GM23248 (cell line): ENCODE measurements around the gene RAB11A. TPM values are rescaled to one million over a fixed set of nuclear protein-coding genes. Genes with fewer than 3 reads are reported as not detected.

Experiments used
- DNase-seq: peaks from one replicate; pipeline ENCODE4 v3.0.0-alpha.2; 2015
- H2AFZ ChIP-seq: fragments of 200-600 bp; sonication (generic); 2 replicates; pipeline ENCODE4 v1.6.1; 2016; ENCODE audit warnings: antibody characterized with exemption
- H3F3A ChIP-seq: fragments of 200-600 bp; sonication (generic); 2 replicates; pipeline ENCODE4 v1.6.1; 2016; ENCODE audit warnings: mild to moderate bottlenecking, antibody characterized with exemption, mixed run types; ENCODE audit not compliant: insufficient read depth
- H3K27ac ChIP-seq: fragments of 200-600 bp; sonication (generic); 2 replicates; pipeline ENCODE4 v1.5.1; 2016; ENCODE audit warnings: mild to moderate bottlenecking
- H3K27me3 ChIP-seq: fragments of 200-600 bp; sonication (generic); replicated peaks from 2 replicates; pipeline ENCODE4 v1.6.1; 2016; ENCODE audit warnings: mild to moderate bottlenecking; ENCODE audit not compliant: insufficient read depth
- H3K36me3 ChIP-seq: fragments of 200-600 bp; sonication (generic); 2 replicates; pipeline ENCODE4 v1.6.1; 2016; ENCODE audit warnings: low read depth, mild to moderate bottlenecking
- H3K4me1 ChIP-seq: fragments of 200-600 bp; sonication (generic); 2 replicates; pipeline ENCODE4 v1.6.1; 2016; ENCODE audit warnings: mild to moderate bottlenecking; ENCODE audit not compliant: insufficient read depth
- H3K4me2 ChIP-seq: fragments of 200-600 bp; sonication (generic); one replicate; pipeline ENCODE4 v1.6.1; 2016; ENCODE audit warnings: mild to moderate bottlenecking; ENCODE audit not compliant: unreplicated experiment
- H3K4me3 ChIP-seq: fragments of 200-600 bp; sonication (generic); 2 replicates; pipeline ENCODE4 v1.5.1; 2016; ENCODE audit warnings: mild to moderate bottlenecking
- H3K79me2 ChIP-seq: fragments of 200-600 bp; sonication (generic); 2 replicates; pipeline ENCODE4 v1.6.1; 2016; ENCODE audit warnings: mild to moderate bottlenecking; ENCODE audit not compliant: insufficient read depth
- H3K9ac ChIP-seq: fragments of 200-600 bp; sonication (generic); 2 replicates; pipeline ENCODE4 v1.6.1; 2016; ENCODE audit warnings: mild to moderate bottlenecking
- H3K9me2 ChIP-seq: fragments of 200-600 bp; sonication (generic); 2 replicates; pipeline ENCODE4 v1.6.1; 2016; ENCODE audit warnings: mixed run types, mild to moderate bottlenecking, moderate library complexity; ENCODE audit not compliant: insufficient read depth
- H3K9me3 ChIP-seq: fragments of 200-600 bp; sonication (generic); one replicate; pipeline ENCODE4 v1.6.1; 2017; ENCODE audit warnings: low read depth
- H4K20me1 ChIP-seq: fragments of 200-600 bp; sonication (generic); 2 replicates; pipeline ENCODE4 v1.6.0; 2016; ENCODE audit not compliant: insufficient read depth
- EZH2 ChIP-seq: fragments of 200-600 bp; sonication (generic); IDR thresholded peaks from 2 replicates; pipeline ENCODE4 v1.6.1; 2018; ENCODE audit warnings: antibody characterized with exemption, mild to moderate bottlenecking; ENCODE audit not compliant: insufficient read depth, poor library complexity, severe bottlenecking
- EZH2phosphoT487 ChIP-seq: fragments of 200-600 bp; sonication (generic); IDR thresholded peaks from 2 replicates; pipeline ENCODE4 v1.6.1; 2018; ENCODE audit warnings: antibody characterized with exemption, moderate library complexity, mild to moderate bottlenecking, low read depth; ENCODE audit not compliant: insufficient read depth
- WGBS, 2 experiments: methylation state at CpG; one replicate each; pipeline ENCODE4 v1.1.6; 2015 to 2017; ENCODE audit warnings: low lambda C conversion rate in 2 of 2, low coverage in 1 of 2; ENCODE audit errors: missing lambda C conversion rate in 2 of 2; 5-methylcytosine and 5-hydroxymethylcytosine counted together
- in situ Hi-C: fragments of 300-500 bp; cut with MboI; formaldehyde crosslinking; loops from 2 replicates; pipeline ENCODE4 v1.15.0; 2020
- polyA plus RNA-seq: library from polyadenylated mRNA; unstranded; fragments of >200 nt; fragmentation: Nextera tagmentation; extraction: Ambion mirVana; gene quantifications from 2 replicates; pipeline ENCODE4 v1.2.1, GENCODE V29; 2016
- total RNA-seq: library from RNA; depleted of rRNA; stranded (reverse); fragments of >200 nt; shearing (Covaris generic); gene quantifications from 2 replicates; pipeline ENCODE4 v1.2.3, GENCODE V29; 2014; rRNA removed

RAB11A gene
- total RNA-seq: 148 and 171 TPM in 2 replicates
- 258 and 262 TPM in 2 replicates for polyA plus RNA-seq

GRCh38 chr15:65869126-65869953 is at the start of gene RAB11A:
RAB11A (plus strand) TSS chr15:65869491; CDS start chr15:65869586, 95 bp downstream.
- H3K79me2 ChIP-seq: peaks cover 50% of the 10 kb centered on the region
- H3K4me3 ChIP-seq: peak within 1 kb of the TSS; percentile 95
- no peaks in the 10 kb centered on the region for H3K27me3 ChIP-seq
- H4K20me1 ChIP-seq: no peaks in the 10 kb centered on the region
- TF ChIP-seq EZH2 (no peak), EZH2phosphoT487 (no peak)
- H2AFZ ChIP-seq: peak within 1 kb of the TSS; percentile 88
- H3K4me1 ChIP-seq: peaks cover 16% of the 10 kb centered on the region
- H3K27ac ChIP-seq: peak within 1 kb of the TSS; percentile 83
- no peaks in the 10 kb centered on the region for H3K36me3 ChIP-seq
- H3K9me2 ChIP-seq: no peaks in the 10 kb centered on the region
- DNase-seq: peak; percentile 99
- in situ Hi-C loops: no loop called here
- no peaks in the 10 kb centered on the region for H3K9me3 ChIP-seq
- WGBS, 2 experiments: 0 to 1% methylated on average over 54 to 62 of the region's 62 CpGs
- peaks cover 30% of the 10 kb centered on the region for H3F3A ChIP-seq
- H3K9ac ChIP-seq: peak within 1 kb of the TSS; percentile 87
- peak within 1 kb of the TSS; percentile 92 for H3K4me2 ChIP-seq

GRCh38 chr15:65819563-65819960 is 49.7 kb upstream of the RAB11A start:
- H3K9me2 ChIP-seq: no peaks in the 10 kb centered on the region
- no peaks in the 10 kb centered on the region for H3K79me2 ChIP-seq
- H3F3A ChIP-seq: no peaks in the 10 kb centered on the region
- 78 to 91% methylated on average over 3 of the region's 3 CpGs for WGBS, 2 experiments
- no peaks in the 10 kb centered on the region for H4K20me1 ChIP-seq
- H3K4me2 ChIP-seq: no peak overlapping the region
- H3K36me3 ChIP-seq: no peaks in the 10 kb centered on the region
- no peaks in the 10 kb centered on the region for H3K4me1 ChIP-seq
- DNase-seq: no peak
- in situ Hi-C loops: no loop called here
- H3K27ac ChIP-seq: no peak overlapping the region
- no peak overlapping the region for H3K9ac ChIP-seq
- TF ChIP-seq EZH2phosphoT487 (no peak), EZH2 (no peak)
- H3K27me3 ChIP-seq: no peaks in the 10 kb centered on the region; the same call in 1 of the 2 replicates
- no peak overlapping the region for H3K4me3 ChIP-seq
- H3K9me3 ChIP-seq: no peaks in the 10 kb centered on the region
- no peak overlapping the region for H2AFZ ChIP-seq

GRCh38 chr15:65821070-65821469 is 48.2 kb upstream of the RAB11A start:
- DNase-seq: no peak
- no peaks in the 10 kb centered on the region for H3K36me3 ChIP-seq
- no peaks in the 10 kb centered on the region for H3K79me2 ChIP-seq
- H3K9me2 ChIP-seq: no peaks in the 10 kb centered on the region
- no peak overlapping the region for H3K27ac ChIP-seq
- H4K20me1 ChIP-seq: no peaks in the 10 kb centered on the region
- H3K9ac ChIP-seq: no peak overlapping the region
- in situ Hi-C loops: no loop called here
- no peaks in the 10 kb centered on the region; the same call in 1 of the 2 replicates for H3K27me3 ChIP-seq
- H3F3A ChIP-seq: no peaks in the 10 kb centered on the region
- no peak overlapping the region for H2AFZ ChIP-seq
- H3K9me3 ChIP-seq: no peaks in the 10 kb centered on the region
- H3K4me3 ChIP-seq: no peak overlapping the region
- H3K4me2 ChIP-seq: no peak overlapping the region
- H3K4me1 ChIP-seq: no peaks in the 10 kb centered on the region
- TF ChIP-seq EZH2phosphoT487 (no peak), EZH2 (no peak)

- Histone ChIP-seq H3K4me2 (no peak overlapping the region), H3F3A (no peaks in the 10 kb centered on the region), H3K4me1 (no peaks in the 10 kb centered on the region), H2AFZ (no peak overlapping the region), H3K79me2 (no peaks in the 10 kb centered on the region), H3K9me3 (no peaks in the 10 kb centered on the region), H4K20me1 (no peaks in the 10 kb centered on the region), H3K4me3 (no peak overlapping the region), H3K9ac (no peak overlapping the region), H3K27ac (no peak overlapping the region), H3K9me2 (no peaks in the 10 kb centered on the region), H3K36me3 (no peaks in the 10 kb centered on the region), H3K27me3 (no peaks in the 10 kb centered on the region; the same call in 1 of the 2 replicates)
- 34 to 42% methylated on average over 3 of the region's 3 CpGs for WGBS, 2 experiments
- no peak for TF ChIP-seq EZH2phosphoT487
- TF ChIP-seq EZH2: no peak
- no peak for DNase-seq
- in situ Hi-C loops: no loop called here
Measured at GRCh38 chr15:65822316-65822715, 47.0 kb upstream of the RAB11A start.
